ENCODE results near the gene SPINDOC.

DNA sequence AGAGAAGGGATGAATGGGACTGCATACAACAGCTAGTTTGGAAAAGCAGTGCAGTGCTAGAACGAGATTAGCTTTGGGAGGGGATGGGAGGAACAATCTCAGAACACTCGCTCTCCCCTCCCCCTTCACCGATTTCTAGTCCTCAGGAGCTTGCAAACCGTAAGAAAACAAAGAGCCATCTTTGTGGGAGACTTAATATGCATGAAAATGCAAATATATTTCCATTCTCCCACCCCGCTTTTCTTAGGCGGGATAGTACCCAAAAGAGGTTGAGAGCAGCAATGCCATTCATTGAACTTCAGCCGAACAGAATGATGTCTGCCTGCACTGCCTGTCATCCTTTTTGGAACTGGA is 1.1 kb downstream of the SPINDOC start:
- TF ChIP-seq, protein P1, sequence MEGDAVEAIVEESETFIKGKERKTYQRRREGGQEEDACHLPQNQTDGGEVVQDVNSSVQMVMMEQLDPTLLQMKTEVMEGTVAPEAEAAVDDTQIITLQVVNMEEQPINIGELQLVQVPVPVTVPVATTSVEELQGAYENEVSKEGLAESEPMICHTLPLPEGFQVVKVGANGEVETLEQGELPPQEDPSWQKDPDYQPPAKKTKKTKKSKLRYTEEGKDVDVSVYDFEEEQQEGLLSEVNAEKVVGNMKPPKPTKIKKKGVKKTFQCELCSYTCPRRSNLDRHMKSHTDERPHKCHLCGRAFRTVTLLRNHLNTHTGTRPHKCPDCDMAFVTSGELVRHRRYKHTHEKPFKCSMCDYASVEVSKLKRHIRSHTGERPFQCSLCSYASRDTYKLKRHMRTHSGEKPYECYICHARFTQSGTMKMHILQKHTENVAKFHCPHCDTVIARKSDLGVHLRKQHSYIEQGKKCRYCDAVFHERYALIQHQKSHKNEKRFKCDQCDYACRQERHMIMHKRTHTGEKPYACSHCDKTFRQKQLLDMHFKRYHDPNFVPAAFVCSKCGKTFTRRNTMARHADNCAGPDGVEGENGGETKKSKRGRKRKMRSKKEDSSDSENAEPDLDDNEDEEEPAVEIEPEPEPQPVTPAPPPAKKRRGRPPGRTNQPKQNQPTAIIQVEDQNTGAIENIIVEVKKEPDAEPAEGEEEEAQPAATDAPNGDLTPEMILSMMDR (IDR thresholded peaks at IDR 0.05; ENCODE audit: low read depth, low read length, missing input control): no peak
- TF ChIP-seq, protein P2, sequence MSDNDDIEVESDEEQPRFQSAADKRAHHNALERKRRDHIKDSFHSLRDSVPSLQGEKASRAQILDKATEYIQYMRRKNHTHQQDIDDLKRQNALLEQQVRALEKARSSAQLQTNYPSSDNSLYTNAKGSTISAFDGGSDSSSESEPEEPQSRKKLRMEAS (IDR thresholded peaks at IDR 0.05): no peak
- TF ChIP-seq TAF1 (conservative IDR thresholded peaks at IDR 0.05): no peak
- no peak for TF ChIP-seq FOXA2 (IDR thresholded peaks at IDR 0.05)

Measured in liver (tissue), 3 donors.